Measurements from ENCODE around the gene GKAP1.
A peak's percentile ranks its signal among the peaks of the same experiment; 100 is the strongest.
"Not testable (repeated sequence)": the region's sequence is repeated elsewhere in the genome, so short reads cannot be mapped to it uniquely, and the experiment has no call there.

The GKAP1 gene

GRCh38 chr9:83714329-83714728 lies 103.2 kb downstream of the GKAP1 start:
- peak; percentile 43 for TF ChIP-seq CTCF (IDR thresholded peaks at IDR 0.05; ENCODE audit: insufficient read depth, low read length, poor library complexity, severe bottlenecking)

GRCh38 chr9:83708515-83709158 lies 108.9 kb downstream of the GKAP1 start:
- DNase-seq (ENCODE audit: extremely low read depth, insufficient read length) = no peak
- peak; percentile 59 for TF ChIP-seq CTCF (IDR thresholded peaks at IDR 0.05; ENCODE audit: insufficient read depth, low read length, poor library complexity, severe bottlenecking)
- Histone ChIP-seq H3K27me3 (replicated peaks; ENCODE audit: control insufficient read depth, insufficient read depth, low read length) (no peaks in the 10 kb centered on the region), H3K36me3 (ENCODE audit: control insufficient read depth, insufficient read depth, low read length) (no peaks in the 10 kb centered on the region), H3K4me3 (replicated peaks; ENCODE audit: low read depth, low read length) (peak overlapping the region; percentile 95)

More at GRCh38 chr9:83714329-83714728, 103.2 kb downstream of the GKAP1 start:
- no peaks in the 10 kb centered on the region for H3K27me3 ChIP-seq (replicated peaks; ENCODE audit: control insufficient read depth, insufficient read depth, low read length)
- H3K4me3 ChIP-seq (replicated peaks; ENCODE audit: low read depth, low read length) = no peak overlapping the region
- no peak for DNase-seq (ENCODE audit: extremely low read depth, insufficient read length)
- no peaks in the 10 kb centered on the region for H3K36me3 ChIP-seq (ENCODE audit: control insufficient read depth, insufficient read depth, low read length)

GRCh38 chr9:83707768-83708514 lies 109.6 kb downstream of the GKAP1 start, which contains the start of gene UBQLN1:
UBQLN1 (minus strand) TSS chr9:83707958; CDS start chr9:83707679, 279 bp downstream.
- no peak for TF ChIP-seq CTCF (IDR thresholded peaks at IDR 0.05; ENCODE audit: insufficient read depth, low read length, poor library complexity, severe bottlenecking)
- Histone ChIP-seq H3K27me3 (replicated peaks; ENCODE audit: control insufficient read depth, insufficient read depth, low read length) (no peaks in the 10 kb centered on the region), H3K4me3 (replicated peaks; ENCODE audit: low read depth, low read length) (peak within 1 kb of the TSS; percentile 95), H3K36me3 (ENCODE audit: control insufficient read depth, insufficient read depth, low read length) (no peaks in the 10 kb centered on the region)
- peak; percentile 97 for DNase-seq (ENCODE audit: extremely low read depth, insufficient read length)

- TF ChIP-seq CTCF (IDR thresholded peaks at IDR 0.05; ENCODE audit: insufficient read depth, low read length, poor library complexity, severe bottlenecking) = no peak
- Histone ChIP-seq H3K27me3 (replicated peaks; ENCODE audit: control insufficient read depth, insufficient read depth, low read length) (no peaks in the 10 kb centered on the region), H3K36me3 (ENCODE audit: control insufficient read depth, insufficient read depth, low read length) (no peaks in the 10 kb centered on the region), H3K4me3 (replicated peaks; ENCODE audit: low read depth, low read length) (peak overlapping the region; percentile 95)
- no peak for DNase-seq (ENCODE audit: extremely low read depth, insufficient read length)
Measured at GRCh38 chr9:83707518-83707767, 110.1 kb downstream of the GKAP1 start.

- Histone ChIP-seq H3K4me3 (replicated peaks; ENCODE audit: low read depth, low read length) (peak overlapping the region; percentile 95), H3K36me3 (ENCODE audit: control insufficient read depth, insufficient read depth, low read length) (no peaks in the 10 kb centered on the region), H3K27me3 (replicated peaks; ENCODE audit: control insufficient read depth, insufficient read depth, low read length) (no peaks in the 10 kb centered on the region)
- TF ChIP-seq CTCF (IDR thresholded peaks at IDR 0.05; ENCODE audit: insufficient read depth, low read length, poor library complexity, severe bottlenecking) = no peak
- peak; percentile 70 for DNase-seq (ENCODE audit: extremely low read depth, insufficient read length)
Measured at GRCh38 chr9:83706676-83707517, 110.7 kb downstream of the GKAP1 start.

- peak overlapping the region; percentile 95 for H3K4me3 ChIP-seq (replicated peaks; ENCODE audit: low read depth, low read length)
- not testable (repeated sequence) for H3K27me3 ChIP-seq (replicated peaks; ENCODE audit: control insufficient read depth, insufficient read depth, low read length); H3K36me3 ChIP-seq (ENCODE audit: control insufficient read depth, insufficient read depth, low read length); DNase-seq (ENCODE audit: extremely low read depth, insufficient read length)
Measured at GRCh38 chr9:83705219-83705651, 112.3 kb downstream of the GKAP1 start.
